ENCODE measurements around the gene TBCD. TPM values are rescaled to one million over a fixed set of nuclear protein-coding genes. Genes with fewer than 3 reads are reported as not detected.

The TBCD gene
- total and polyA plus RNA-seq, 9 of the 15 experiments (the other 6 are each of a cell fraction or from before 2014, with no cell fraction given): 8.9 to 98.5 (median 28.0) TPM

DNA sequence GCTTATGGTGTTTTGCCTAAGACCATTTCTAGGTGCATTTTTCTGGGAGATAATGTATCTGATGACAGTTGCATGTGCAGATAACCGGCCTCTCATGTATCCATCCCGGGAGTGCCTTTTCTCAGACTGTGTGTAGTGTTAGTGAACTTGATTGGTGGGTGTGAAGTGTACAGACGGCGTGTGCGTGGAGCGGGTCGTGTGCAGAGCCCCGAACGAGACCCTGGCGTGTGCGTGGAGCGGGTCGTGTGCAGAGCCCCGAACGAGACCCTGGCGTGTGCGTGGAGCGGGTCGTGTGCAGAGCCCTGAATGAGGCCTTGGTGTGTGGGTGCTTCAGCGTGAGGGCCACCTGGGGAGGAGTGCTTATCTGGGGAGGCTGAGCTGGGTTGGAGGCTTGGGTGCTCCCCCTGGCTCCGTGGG is 116.9 kb downstream of the TBCD start (continued):
- TF ChIP-seq, protein P1, sequence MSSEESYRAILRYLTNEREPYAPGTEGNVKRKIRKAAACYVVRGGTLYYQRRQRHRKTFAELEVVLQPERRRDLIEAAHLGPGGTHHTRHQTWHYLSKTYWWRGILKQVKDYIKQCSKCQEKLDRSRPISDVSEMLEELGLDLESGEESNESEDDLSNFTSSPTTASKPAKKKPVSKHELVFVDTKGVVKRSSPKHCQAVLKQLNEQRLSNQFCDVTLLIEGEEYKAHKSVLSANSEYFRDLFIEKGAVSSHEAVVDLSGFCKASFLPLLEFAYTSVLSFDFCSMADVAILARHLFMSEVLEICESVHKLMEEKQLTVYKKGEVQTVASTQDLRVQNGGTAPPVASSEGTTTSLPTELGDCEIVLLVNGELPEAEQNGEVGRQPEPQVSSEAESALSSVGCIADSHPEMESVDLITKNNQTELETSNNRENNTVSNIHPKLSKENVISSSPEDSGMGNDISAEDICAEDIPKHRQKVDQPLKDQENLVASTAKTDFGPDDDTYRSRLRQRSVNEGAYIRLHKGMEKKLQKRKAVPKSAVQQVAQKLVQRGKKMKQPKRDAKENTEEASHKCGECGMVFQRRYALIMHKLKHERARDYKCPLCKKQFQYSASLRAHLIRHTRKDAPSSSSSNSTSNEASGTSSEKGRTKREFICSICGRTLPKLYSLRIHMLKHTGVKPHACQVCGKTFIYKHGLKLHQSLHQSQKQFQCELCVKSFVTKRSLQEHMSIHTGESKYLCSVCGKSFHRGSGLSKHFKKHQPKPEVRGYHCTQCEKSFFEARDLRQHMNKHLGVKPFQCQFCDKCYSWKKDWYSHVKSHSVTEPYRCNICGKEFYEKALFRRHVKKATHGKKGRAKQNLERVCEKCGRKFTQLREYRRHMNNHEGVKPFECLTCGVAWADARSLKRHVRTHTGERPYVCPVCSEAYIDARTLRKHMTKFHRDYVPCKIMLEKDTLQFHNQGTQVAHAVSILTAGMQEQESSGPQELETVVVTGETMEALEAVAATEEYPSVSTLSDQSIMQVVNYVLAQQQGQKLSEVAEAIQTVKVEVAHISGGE (CRISPR knock-in tag; IDR thresholded peaks at IDR 0.05): no peak
- TF ChIP-seq ZNF695 (CRISPR knock-in tag; IDR thresholded peaks at IDR 0.05) (no peak), KLF16 (IDR thresholded peaks at IDR 0.05) (peak; percentile 58), CXXC5 (CRISPR knock-in tag; IDR thresholded peaks at IDR 0.05) (peak; percentile 65), BMI1 (IDR thresholded peaks at IDR 0.05; ENCODE audit: low read length) (no peak), ZNF699 (CRISPR knock-in tag; IDR thresholded peaks at IDR 0.05; ENCODE audit: insufficient replicate concordance) (no peak), MED1 (CRISPR knock-in tag; IDR thresholded peaks at IDR 0.05; ENCODE audit: borderline replicate concordance) (no peak), MTA1 (IDR thresholded peaks at IDR 0.05; ENCODE audit: borderline replicate concordance) (peak; percentile 87), IFI16 (CRISPR knock-in tag; IDR thresholded peaks at IDR 0.05) (no peak), ZNF263 (CRISPR knock-in tag; IDR thresholded peaks at IDR 0.05; ENCODE audit: borderline replicate concordance) (peak; percentile 95), BHLHE40 (IDR thresholded peaks at IDR 0.05; ENCODE audit: low read length) (peak; percentile 54), TFAM (CRISPR knock-in tag; conservative IDR thresholded peaks at IDR 0.05) (no peak), NFIC (IDR thresholded peaks at IDR 0.05) (peak; percentile 30; the same call in 1 of the 2 replicates), PML (IDR thresholded peaks at IDR 0.05; ENCODE audit: low read length) (peak; percentile 69; the same call in 1 of the 2 replicates), HMG20B (CRISPR knock-in tag; IDR thresholded peaks at IDR 0.05) (no peak)
- TF ChIP-seq, protein P2, sequence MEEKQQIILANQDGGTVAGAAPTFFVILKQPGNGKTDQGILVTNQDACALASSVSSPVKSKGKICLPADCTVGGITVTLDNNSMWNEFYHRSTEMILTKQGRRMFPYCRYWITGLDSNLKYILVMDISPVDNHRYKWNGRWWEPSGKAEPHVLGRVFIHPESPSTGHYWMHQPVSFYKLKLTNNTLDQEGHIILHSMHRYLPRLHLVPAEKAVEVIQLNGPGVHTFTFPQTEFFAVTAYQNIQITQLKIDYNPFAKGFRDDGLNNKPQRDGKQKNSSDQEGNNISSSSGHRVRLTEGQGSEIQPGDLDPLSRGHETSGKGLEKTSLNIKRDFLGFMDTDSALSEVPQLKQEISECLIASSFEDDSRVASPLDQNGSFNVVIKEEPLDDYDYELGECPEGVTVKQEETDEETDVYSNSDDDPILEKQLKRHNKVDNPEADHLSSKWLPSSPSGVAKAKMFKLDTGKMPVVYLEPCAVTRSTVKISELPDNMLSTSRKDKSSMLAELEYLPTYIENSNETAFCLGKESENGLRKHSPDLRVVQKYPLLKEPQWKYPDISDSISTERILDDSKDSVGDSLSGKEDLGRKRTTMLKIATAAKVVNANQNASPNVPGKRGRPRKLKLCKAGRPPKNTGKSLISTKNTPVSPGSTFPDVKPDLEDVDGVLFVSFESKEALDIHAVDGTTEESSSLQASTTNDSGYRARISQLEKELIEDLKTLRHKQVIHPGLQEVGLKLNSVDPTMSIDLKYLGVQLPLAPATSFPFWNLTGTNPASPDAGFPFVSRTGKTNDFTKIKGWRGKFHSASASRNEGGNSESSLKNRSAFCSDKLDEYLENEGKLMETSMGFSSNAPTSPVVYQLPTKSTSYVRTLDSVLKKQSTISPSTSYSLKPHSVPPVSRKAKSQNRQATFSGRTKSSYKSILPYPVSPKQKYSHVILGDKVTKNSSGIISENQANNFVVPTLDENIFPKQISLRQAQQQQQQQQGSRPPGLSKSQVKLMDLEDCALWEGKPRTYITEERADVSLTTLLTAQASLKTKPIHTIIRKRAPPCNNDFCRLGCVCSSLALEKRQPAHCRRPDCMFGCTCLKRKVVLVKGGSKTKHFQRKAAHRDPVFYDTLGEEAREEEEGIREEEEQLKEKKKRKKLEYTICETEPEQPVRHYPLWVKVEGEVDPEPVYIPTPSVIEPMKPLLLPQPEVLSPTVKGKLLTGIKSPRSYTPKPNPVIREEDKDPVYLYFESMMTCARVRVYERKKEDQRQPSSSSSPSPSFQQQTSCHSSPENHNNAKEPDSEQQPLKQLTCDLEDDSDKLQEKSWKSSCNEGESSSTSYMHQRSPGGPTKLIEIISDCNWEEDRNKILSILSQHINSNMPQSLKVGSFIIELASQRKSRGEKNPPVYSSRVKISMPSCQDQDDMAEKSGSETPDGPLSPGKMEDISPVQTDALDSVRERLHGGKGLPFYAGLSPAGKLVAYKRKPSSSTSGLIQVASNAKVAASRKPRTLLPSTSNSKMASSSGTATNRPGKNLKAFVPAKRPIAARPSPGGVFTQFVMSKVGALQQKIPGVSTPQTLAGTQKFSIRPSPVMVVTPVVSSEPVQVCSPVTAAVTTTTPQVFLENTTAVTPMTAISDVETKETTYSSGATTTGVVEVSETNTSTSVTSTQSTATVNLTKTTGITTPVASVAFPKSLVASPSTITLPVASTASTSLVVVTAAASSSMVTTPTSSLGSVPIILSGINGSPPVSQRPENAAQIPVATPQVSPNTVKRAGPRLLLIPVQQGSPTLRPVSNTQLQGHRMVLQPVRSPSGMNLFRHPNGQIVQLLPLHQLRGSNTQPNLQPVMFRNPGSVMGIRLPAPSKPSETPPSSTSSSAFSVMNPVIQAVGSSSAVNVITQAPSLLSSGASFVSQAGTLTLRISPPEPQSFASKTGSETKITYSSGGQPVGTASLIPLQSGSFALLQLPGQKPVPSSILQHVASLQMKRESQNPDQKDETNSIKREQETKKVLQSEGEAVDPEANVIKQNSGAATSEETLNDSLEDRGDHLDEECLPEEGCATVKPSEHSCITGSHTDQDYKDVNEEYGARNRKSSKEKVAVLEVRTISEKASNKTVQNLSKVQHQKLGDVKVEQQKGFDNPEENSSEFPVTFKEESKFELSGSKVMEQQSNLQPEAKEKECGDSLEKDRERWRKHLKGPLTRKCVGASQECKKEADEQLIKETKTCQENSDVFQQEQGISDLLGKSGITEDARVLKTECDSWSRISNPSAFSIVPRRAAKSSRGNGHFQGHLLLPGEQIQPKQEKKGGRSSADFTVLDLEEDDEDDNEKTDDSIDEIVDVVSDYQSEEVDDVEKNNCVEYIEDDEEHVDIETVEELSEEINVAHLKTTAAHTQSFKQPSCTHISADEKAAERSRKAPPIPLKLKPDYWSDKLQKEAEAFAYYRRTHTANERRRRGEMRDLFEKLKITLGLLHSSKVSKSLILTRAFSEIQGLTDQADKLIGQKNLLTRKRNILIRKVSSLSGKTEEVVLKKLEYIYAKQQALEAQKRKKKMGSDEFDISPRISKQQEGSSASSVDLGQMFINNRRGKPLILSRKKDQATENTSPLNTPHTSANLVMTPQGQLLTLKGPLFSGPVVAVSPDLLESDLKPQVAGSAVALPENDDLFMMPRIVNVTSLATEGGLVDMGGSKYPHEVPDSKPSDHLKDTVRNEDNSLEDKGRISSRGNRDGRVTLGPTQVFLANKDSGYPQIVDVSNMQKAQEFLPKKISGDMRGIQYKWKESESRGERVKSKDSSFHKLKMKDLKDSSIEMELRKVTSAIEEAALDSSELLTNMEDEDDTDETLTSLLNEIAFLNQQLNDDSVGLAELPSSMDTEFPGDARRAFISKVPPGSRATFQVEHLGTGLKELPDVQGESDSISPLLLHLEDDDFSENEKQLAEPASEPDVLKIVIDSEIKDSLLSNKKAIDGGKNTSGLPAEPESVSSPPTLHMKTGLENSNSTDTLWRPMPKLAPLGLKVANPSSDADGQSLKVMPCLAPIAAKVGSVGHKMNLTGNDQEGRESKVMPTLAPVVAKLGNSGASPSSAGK (IDR thresholded peaks at IDR 0.05): no peak
